ENCODE results near the gene PLIN4.

Gene PLIN4

GRCh38 chr19:4524808-4525562 lies 6.7 kb upstream of the PLIN4 start:
- DNase-seq (ENCODE audit: low read depth, low spot score): peak; percentile 34

DNA sequence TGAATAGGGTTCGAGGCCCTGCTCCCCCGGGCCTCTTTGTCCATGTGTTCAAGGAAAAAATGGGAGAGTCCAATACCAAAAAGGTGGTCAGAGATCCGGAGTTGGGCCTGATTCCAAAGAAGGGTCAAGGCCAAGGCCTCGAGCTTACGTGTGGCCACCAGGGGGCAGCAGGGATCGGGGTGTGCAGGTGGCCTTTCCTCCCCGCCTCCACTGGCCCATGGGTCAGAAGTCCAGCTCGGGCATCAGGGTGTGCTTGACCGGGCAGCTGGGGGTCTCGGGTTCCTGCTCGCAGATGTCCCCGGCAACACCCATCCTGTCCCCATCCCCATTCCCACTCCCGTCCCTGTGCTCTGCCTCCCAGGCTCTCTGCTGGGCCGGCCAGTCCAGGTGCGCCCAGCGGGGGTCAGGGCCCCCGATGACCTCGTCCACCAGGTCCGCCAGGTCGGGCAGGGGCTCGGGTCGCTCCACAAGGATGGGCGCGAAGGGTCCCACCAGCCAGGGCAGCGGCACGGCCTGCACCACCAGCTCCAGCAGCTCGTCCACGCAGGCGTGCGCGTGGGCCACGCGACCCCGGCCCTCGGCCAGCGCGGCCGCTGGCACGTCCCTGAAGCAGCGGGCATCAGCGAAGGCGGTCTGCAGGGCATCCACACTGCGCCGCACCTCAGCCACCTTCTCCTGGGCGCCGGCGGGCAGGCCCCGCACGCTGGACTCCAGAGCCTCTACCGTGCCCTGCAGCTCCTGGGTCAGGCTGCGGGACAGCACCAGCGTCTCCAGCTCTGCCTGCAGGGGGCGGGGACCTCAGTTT lies 5.2 kb upstream of the PLIN4 start:
- DNase-seq (ENCODE audit: low read depth, low spot score): no peak

GRCh38 chr19:4522291-4523002 lies 4.2 kb upstream of the PLIN4 start:
- DNase-seq (ENCODE audit: low read depth, low spot score): no peak

DNA sequence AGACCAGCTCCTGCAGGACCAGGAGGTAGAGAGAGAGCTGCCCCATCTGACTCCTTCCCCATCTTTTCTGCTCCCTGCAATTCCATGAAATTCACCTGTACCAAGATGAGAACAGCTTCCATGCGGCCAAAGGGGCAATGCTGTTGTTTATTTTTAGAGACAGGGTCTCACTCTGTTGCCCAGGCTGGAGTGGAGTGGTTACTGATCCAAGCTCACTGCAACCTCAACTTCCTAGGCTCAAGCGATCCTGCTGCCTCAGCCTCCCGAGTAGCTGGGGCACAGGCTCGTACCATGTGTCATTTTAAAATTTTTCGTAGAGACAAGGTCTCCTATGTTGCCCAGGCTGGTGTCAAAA lies 3.6 kb upstream of the PLIN4 start:
- DNase-seq (ENCODE audit: low read depth, low spot score): no peak

GRCh38 chr19:4521170-4521887 lies 3.0 kb upstream of the PLIN4 start:
- no peak for DNase-seq (ENCODE audit: low read depth, low spot score)

GRCh38 chr19:4519521-4520277 lies 1.4 kb upstream of the PLIN4 start:
- no peak for DNase-seq (ENCODE audit: low read depth, low spot score)

DNA sequence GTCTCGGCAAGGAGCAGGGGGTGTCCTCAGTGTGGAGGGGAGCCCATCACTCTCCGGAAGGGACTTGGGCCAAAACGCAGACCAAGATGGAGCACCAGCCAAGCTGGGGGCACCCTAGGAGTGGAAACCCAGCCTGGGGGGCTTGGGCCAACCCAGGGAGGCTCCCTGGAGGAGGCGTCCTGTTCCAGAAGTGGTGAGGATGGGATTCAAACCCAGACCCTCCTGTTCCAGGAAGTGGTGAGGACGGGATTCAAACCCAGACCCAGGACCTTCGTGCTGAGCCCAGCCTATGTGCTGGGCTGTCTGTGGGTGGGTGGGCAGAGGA lies 848 bp upstream of the PLIN4 start:
- DNase-seq (ENCODE audit: low read depth, low spot score): no peak

- DNase-seq (ENCODE audit: low read depth, low spot score): no peak
Observed at GRCh38 chr19:4517451-4518057, 732 bp downstream of the PLIN4 start.

DNA sequence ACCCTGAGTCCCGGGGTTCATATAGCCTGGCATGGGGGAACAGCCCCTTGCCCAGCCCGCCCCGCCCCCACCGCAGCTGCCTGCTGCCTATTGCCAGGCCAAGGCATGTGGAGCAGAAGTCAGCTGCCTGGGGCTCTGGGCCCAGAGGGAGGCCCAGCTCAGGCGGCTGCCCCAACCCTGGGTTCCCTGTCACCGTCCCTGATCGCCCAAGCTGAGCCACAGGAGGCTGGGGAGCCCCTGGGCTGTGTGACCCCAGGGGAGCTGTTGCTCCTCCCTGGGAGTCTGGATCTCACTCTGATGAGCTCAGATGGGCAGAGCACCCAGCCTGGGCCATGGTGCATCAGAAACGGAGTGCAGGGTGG lies 1.4 kb downstream of the PLIN4 start:
- no peak for DNase-seq (ENCODE audit: low read depth, low spot score)

- no peak for DNase-seq (ENCODE audit: low read depth, low spot score)
Observed at GRCh38 chr19:4516199-4516938, 1.9 kb downstream of the PLIN4 start.

GRCh38 chr19:4515732-4516131 lies 2.6 kb downstream of the PLIN4 start:
- no peak for DNase-seq (ENCODE audit: low read depth, low spot score)

- no peak for DNase-seq (ENCODE audit: low read depth, low spot score)
Observed at GRCh38 chr19:4513248-4513647, 5.0 kb downstream of the PLIN4 start.

DNA sequence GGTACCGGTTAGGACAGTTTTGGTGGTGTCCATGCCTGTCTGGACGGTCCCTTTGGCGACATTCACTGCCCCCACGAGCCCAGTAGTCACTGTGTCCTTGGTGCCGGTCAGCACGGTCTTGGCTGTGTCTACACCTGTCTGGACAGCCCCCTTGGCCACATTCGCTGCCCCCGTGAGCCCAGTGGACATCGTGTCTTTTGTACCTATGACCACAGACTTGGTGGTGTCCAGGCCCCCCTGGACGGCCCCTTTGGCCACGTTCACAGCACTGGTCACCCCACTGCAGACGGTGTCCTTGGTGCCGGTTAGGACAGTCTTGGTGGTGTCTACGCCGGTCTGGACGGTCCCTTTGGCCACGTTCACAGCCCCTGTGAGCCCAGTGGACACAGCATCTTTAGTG lies 6.2 kb downstream of the PLIN4 start:
- DNase-seq (ENCODE audit: low read depth, low spot score): no peak

DNA sequence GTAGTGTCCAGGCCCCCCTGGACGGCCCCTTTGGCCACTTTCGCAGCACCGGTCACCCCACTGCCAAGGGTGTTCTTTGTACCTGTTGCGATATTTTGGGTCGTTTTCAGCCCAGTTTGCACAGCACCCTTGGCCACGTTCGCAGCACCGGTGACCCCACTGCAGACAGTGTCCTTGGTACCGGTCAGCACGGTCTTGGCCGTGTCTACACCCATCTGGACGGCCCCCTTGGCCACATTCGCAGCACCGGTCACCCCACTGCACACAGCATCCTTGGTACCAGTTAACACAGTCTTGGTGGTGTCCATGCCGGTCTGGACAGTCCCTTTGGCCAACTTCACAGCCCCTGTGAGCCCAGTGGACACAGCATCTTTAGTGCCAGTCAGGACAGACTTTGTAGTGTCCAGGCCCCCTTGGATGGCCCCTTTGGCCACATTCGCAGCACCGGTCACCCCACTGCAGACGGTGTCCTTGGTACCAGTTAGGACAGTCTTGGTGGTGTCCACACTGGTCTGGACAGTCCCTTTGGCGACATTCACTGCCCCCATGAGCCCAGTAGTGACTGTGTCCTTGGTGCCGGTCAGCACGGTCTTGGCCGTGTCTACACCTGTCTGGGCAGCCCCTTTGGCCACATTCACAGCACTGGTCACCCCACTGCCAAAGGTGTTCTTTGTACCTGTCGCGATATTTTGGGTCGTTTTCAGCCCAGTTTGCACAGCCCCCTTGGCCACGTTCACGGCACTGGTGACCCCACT lies 6.8 kb downstream of the PLIN4 start:
- DNase-seq (ENCODE audit: low read depth, low spot score): no peak

- DNase-seq (ENCODE audit: low read depth, low spot score): no peak
Observed at GRCh38 chr19:4510435-4511255, 7.6 kb downstream of the PLIN4 start.

DNA sequence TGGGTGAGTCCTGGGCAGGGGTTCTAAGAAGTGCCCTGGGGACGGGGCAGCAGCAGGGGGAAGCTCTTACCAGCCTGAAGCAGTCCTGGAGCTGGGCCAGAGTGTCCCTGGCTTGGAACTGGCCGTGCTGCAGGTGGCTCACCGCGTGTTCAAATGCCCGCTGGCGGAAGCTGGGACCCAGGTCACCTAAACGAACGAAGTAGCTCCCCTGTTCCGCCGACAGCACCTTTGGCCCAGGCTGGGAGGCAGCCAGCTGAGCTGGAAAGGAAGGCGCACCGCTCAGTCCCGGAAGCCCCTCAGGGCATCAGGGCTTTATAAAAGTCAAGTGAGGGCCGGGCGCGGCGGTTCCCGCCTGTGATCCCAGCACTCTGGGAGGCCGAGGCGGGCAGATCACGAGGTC lies 9.6 kb downstream of the PLIN4 start:
- no peak for DNase-seq (ENCODE audit: low read depth, low spot score)

DNA sequence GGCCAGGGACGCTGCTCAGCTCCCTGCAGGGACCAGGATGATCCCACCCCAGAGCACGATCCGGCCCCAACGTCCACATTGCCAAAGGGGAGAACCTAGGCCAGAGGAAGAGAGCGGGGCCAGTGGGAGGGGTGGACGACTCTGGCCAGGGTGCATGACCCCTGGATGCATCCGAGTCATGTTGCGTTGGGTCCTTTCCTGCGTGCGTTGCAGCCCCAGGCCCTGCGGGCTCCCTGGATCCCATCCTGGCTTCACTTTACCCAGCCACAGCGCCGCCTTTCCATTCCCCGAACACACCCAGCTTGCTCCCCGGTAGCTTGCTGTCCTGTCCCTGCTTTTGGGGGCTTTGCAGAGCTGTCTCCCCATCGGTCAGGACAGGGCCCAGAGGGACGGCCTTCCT lies 10.5 kb downstream of the PLIN4 start:
- DNase-seq (ENCODE audit: low read depth, low spot score): no peak

DNA sequence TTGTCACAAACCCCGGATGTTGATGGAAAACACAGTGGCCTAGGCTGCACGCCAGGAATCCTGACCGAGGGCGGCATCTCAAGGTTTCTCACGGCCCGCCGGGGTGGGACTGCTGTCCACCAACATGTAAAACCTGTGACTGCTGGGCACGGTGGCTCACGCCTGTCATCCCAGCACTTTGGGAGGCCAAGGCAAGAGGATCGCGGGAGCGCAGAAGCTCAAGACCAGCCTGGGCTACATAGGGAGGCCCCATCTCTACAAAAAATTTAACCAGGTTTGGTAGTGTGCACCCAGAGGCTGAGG lies 11.2 kb downstream of the PLIN4 start:
- no peak for DNase-seq (ENCODE audit: low read depth, low spot score)

Measured in activated naive CD8-positive, alpha-beta T cell treated with anti-CD3 and anti-CD28 coated beads, Interleukin-2, amount 50 U/mL, for 16 hours (primary cell).